SK-MEL-5 (cell line): Measurements from ENCODE around the gene VPS37C. TPM values are rescaled to one million over a fixed set of nuclear protein-coding genes. Genes with fewer than 3 reads are reported as not detected.
A peak's percentile ranks its signal among the peaks of the same experiment; 100 is the strongest.
"Not testable (repeated sequence)": the region's sequence is repeated elsewhere in the genome, so short reads cannot be mapped to it uniquely, and the experiment has no call there.

ENCODE experiments used
- DNase-seq: peaks from one replicate; pipeline ENCODE4 v3.0.0-alpha.2; 2016; ENCODE audit warnings: low read depth, low spot score
- in situ Hi-C: cut with HindIII; loops from 2 replicates; pipeline ENCODE4 v1.10.0; 2016; ENCODE audit warnings: low sequenced_read_pairs, high pct_unique_total_duplicates, low pct_unique_long_range_greater_than_20kb
- polyA plus RNA-seq, 2 experiments: library from polyadenylated mRNA; depleted of rRNA; stranded (reverse); fragments of >200 nt; gene quantifications; 2 replicates each; pipeline ENCODE4 v1.2.3, GENCODE V29; 2015
- total RNA-seq: library from RNA; depleted of rRNA; stranded (reverse); fragments of >200 nt; shearing (Covaris generic); gene quantifications from 2 replicates; pipeline ENCODE4 v1.2.3, GENCODE V29; 2014; rRNA removed

VPS37C gene
- total RNA-seq, result 13.5 and 17.4 TPM in 2 replicates
- 14.6 and 16.9 TPM in 2 replicates for polyA plus RNA-seq (2015; cell fraction: cytosol; rRNA removed)
- 11.9 and 13.7 TPM in 2 replicates for polyA plus RNA-seq (2015; cell fraction: nucleus; rRNA removed)

GRCh38 chr11:61161190-61162091 is at the start of gene VPS37C:
Gene VPS37C (minus strand): TSS chr11:61161426. CDS start chr11:61138829, 22,597 bp downstream.
- in situ Hi-C loops, result no loop called here
- peak; percentile 79 for DNase-seq

GRCh38 chr11:61210629-61211028 is 49.4 kb upstream of the VPS37C start:
- in situ Hi-C loops, DNase-seq: not testable (repeated sequence)

- in situ Hi-C loops, DNase-seq: not testable (repeated sequence)
Observed at GRCh38 chr11:61207636-61208310, 46.5 kb upstream of the VPS37C start.

GRCh38 chr11:61204502-61205059 is 43.4 kb upstream of the VPS37C start:
- in situ Hi-C loops, DNase-seq: not testable (repeated sequence)

- in situ Hi-C loops, DNase-seq: not testable (repeated sequence)
Observed at GRCh38 chr11:61203873-61204272, 42.6 kb upstream of the VPS37C start.

GRCh38 chr11:61202950-61203746 is 41.9 kb upstream of the VPS37C start, which contains the start of gene PGA3:
Gene PGA3 (plus strand): TSS chr11:61203515. CDS start chr11:61203565, 50 bp downstream.
- DNase-seq, in situ Hi-C loops: not testable (repeated sequence)

- in situ Hi-C loops, result no loop called here
Observed at GRCh38 chr11:61201476-61201875, 40.2 kb upstream of the VPS37C start.

GRCh38 chr11:61198948-61199523 is 37.8 kb upstream of the VPS37C start:
- in situ Hi-C loops, result no loop called here

More at GRCh38 chr11:61201476-61201875, 40.2 kb upstream of the VPS37C start:
- DNase-seq, result no peak

GRCh38 chr11:61198361-61198760 is 37.1 kb upstream of the VPS37C start:
- no peak for DNase-seq
- in situ Hi-C loops, result no loop called here

More at GRCh38 chr11:61198948-61199523, 37.8 kb upstream of the VPS37C start:
- no peak for DNase-seq

- in situ Hi-C loops, result no loop called here
- no peak for DNase-seq
Observed at GRCh38 chr11:61195719-61196118, 34.5 kb upstream of the VPS37C start.

- no peak for DNase-seq
- in situ Hi-C loops, result no loop called here
Observed at GRCh38 chr11:61194981-61195695, 33.9 kb upstream of the VPS37C start.

- DNase-seq, result no peak
- in situ Hi-C loops, result no loop called here
Observed at GRCh38 chr11:61194169-61194671, 33.0 kb upstream of the VPS37C start.

GRCh38 chr11:61193596-61193995 is 32.4 kb upstream of the VPS37C start:
- DNase-seq, result no peak
- in situ Hi-C loops, result no loop called here

- in situ Hi-C loops, result no loop called here
- DNase-seq, result no peak
Observed at GRCh38 chr11:61189933-61190332, 28.7 kb upstream of the VPS37C start.

- in situ Hi-C loops, result no loop called here
- peak; percentile 74 for DNase-seq
Observed at GRCh38 chr11:61187505-61188130, 26.4 kb upstream of the VPS37C start.

GRCh38 chr11:61186504-61186903 is 25.3 kb upstream of the VPS37C start:
- in situ Hi-C loops, result no loop called here
- DNase-seq, result no peak
